Hepatocyte (in vitro differentiated cells): ENCODE data around the gene STAT5A.
"Not testable (repeated sequence)": the region's sequence is repeated elsewhere in the genome, so short reads cannot be mapped to it uniquely, and the experiment has no call there.

ENCODE experiments used
- EZH2phosphoT487 ChIP-seq: fragments of 200-600 bp; sonication (generic); IDR thresholded peaks from one replicate; pipeline ENCODE4 v1.6.1; 2018; ENCODE audit warnings: antibody characterized with exemption, mild to moderate bottlenecking, low read depth, moderate library complexity; ENCODE audit not compliant: unreplicated experiment, severe bottlenecking
- TF ChIP-seq, protein P1 (sequence below): fragments of 200-600 bp; sonication (generic); IDR thresholded peaks from 2 replicates; pipeline ENCODE4 v1.5.1; 2016; ENCODE audit warnings: antibody characterized with exemption, mild to moderate bottlenecking; ENCODE audit not compliant: poor library complexity

DNA sequence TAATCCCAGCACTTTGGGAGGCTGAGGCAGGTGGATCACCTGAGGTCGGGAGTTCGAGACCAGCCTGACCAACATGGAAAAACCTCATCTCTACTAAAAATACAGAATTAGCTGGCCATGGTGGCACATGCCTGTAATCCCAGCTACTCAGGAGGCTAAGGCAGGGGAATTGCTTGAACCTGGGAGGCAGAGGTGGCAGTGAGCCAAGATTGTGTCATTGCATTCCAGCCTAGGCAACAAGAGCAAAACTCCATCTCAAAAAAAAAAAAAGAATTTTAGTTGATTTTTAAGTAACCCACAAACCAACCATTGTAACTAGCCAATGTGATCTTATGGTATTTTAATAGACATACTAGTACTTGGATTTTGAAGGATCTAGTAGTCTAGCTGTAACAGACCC lies 72.1 kb downstream of the STAT5A start:
- TF ChIP-seq, protein P1, sequence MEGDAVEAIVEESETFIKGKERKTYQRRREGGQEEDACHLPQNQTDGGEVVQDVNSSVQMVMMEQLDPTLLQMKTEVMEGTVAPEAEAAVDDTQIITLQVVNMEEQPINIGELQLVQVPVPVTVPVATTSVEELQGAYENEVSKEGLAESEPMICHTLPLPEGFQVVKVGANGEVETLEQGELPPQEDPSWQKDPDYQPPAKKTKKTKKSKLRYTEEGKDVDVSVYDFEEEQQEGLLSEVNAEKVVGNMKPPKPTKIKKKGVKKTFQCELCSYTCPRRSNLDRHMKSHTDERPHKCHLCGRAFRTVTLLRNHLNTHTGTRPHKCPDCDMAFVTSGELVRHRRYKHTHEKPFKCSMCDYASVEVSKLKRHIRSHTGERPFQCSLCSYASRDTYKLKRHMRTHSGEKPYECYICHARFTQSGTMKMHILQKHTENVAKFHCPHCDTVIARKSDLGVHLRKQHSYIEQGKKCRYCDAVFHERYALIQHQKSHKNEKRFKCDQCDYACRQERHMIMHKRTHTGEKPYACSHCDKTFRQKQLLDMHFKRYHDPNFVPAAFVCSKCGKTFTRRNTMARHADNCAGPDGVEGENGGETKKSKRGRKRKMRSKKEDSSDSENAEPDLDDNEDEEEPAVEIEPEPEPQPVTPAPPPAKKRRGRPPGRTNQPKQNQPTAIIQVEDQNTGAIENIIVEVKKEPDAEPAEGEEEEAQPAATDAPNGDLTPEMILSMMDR: not testable (repeated sequence)
- not testable (repeated sequence) for TF ChIP-seq EZH2phosphoT487
